Measurements from ENCODE around the gene KLRC4. TPM values are rescaled to one million over a fixed set of nuclear protein-coding genes. Genes with fewer than 3 reads are reported as not detected.
"Not testable (repeated sequence)": the region's sequence is repeated elsewhere in the genome, so short reads cannot be mapped to it uniquely, and the experiment has no call there.

Gene KLRC4
- total RNA-seq, 1 experiment from 2014 or later: not detected

DNA sequence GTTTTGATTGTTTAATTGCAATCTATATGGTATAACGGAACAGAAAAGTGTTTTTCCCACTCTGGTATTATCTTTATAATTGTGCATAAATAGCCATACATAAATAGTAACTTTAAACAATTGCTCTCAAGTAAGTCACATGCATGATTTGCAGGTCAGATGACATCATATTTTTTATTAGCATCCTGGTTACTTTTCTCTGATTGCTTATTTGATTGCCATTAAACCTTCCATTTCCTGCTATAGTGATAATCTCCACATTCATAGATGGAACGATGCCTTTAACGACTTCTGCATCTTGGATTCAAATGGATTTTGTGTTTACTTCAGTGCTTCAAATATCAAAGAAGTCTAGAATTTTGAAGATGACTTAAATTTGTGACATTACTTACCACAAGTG, 16.3 kb downstream of the KLRC4 start:
- CTCF ChIA-PET: no interaction called here
- ATAC-seq: no peak
- DNase-seq (ENCODE audit: low spot score): no peak
- H3K36me3 Mint-ChIP-seq: no peaks in the 10 kb centered on the region
- H3K27me3 Mint-ChIP-seq (ENCODE audit: low read depth): no peaks in the 10 kb centered on the region
- POLR2A ChIA-PET: no interaction called here
- H3K4me3 Mint-ChIP-seq: no peak overlapping the region
- no peak overlapping the region for H3K27ac Mint-ChIP-seq
- H3K9me3 Mint-ChIP-seq: no peaks in the 10 kb centered on the region
- peaks cover 22% of the 10 kb centered on the region for H3K4me1 Mint-ChIP-seq
- no peak for TF ChIP-seq ATF2 (CRISPR knock-in tag; IDR thresholded peaks at IDR 0.05; ENCODE audit: borderline replicate concordance, low read depth)
- no peak for TF ChIP-seq TP53 (CRISPR knock-in tag; IDR thresholded peaks at IDR 0.05)
- TF ChIP-seq NFATC4 (CRISPR knock-in tag; IDR thresholded peaks at IDR 0.05): no peak
- no peak for TF ChIP-seq ZBTB21 (CRISPR knock-in tag; IDR thresholded peaks at IDR 0.05; ENCODE audit: borderline replicate concordance)
- no peak for TF ChIP-seq ATF1 (CRISPR knock-in tag; IDR thresholded peaks at IDR 0.05)
- TF ChIP-seq ZNF219 (CRISPR knock-in tag; IDR thresholded peaks at IDR 0.05; ENCODE audit: borderline replicate concordance): no peak
- no peak for TF ChIP-seq ZNF138 (CRISPR knock-in tag; conservative IDR thresholded peaks at IDR 0.05)

DNA sequence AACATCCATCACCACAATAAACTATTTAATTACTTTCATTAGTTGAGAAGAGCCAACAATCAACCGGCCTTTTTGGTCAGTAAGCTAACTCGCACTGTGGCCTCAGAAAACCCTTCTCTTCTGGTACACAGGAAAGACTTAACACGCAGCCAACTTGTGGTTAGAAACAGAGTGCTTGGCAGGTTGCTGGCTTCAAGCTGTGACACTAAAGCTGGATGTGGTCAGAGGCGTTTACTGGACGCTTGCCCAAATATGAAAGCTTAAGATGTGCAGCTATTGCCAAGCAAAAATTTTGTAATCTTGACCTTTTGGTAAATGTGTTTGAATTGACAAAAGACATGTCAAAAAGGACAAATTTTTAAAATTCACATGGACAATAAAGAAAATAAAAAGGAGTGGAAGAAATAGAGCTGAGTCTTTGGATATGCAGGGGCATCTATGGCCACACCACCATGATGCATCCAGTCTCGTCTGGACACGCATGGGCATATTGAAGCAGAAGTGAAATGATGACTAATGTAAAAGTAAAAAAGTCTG, 17.1 kb downstream of the KLRC4 start:
- POLR2A ChIA-PET: no interaction called here
- Mint-ChIP-seq H3K36me3 (no peaks in the 10 kb centered on the region), H3K27ac (no peak overlapping the region), H3K4me3 (no peak overlapping the region), H3K27me3 (ENCODE audit: low read depth) (no peaks in the 10 kb centered on the region), H3K9me3 (no peaks in the 10 kb centered on the region), H3K4me1 (peaks cover 19% of the 10 kb centered on the region)
- no peak for TF ChIP-seq ZNF532 (CRISPR knock-in tag; IDR thresholded peaks at IDR 0.05; ENCODE audit: borderline replicate concordance)
- TF ChIP-seq, protein P1, sequence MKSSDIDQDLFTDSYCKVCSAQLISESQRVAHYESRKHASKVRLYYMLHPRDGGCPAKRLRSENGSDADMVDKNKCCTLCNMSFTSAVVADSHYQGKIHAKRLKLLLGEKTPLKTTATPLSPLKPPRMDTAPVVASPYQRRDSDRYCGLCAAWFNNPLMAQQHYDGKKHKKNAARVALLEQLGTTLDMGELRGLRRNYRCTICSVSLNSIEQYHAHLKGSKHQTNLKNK (CRISPR knock-in tag; IDR thresholded peaks at IDR 0.05): no peak
- TF ChIP-seq, protein P2, sequence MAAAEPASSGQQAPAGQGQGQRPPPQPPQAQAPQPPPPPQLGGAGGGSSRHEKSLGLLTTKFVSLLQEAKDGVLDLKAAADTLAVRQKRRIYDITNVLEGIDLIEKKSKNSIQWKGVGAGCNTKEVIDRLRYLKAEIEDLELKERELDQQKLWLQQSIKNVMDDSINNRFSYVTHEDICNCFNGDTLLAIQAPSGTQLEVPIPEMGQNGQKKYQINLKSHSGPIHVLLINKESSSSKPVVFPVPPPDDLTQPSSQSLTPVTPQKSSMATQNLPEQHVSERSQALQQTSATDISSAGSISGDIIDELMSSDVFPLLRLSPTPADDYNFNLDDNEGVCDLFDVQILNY (CRISPR knock-in tag; IDR thresholded peaks at IDR 0.05): no peak
- TF ChIP-seq SOX15 (CRISPR knock-in tag; IDR thresholded peaks at IDR 0.05): no peak
- no peak for TF ChIP-seq FOXK1 (CRISPR knock-in tag; IDR thresholded peaks at IDR 0.05)
- TF ChIP-seq CBFB (CRISPR knock-in tag; IDR thresholded peaks at IDR 0.05; ENCODE audit: low read depth): no peak
- TF ChIP-seq GABPB1 (CRISPR knock-in tag; IDR thresholded peaks at IDR 0.05): no peak
- no peak for DNase-seq (ENCODE audit: low spot score)
- CTCF ChIA-PET: no interaction called here
- no peak for ATAC-seq

DNA sequence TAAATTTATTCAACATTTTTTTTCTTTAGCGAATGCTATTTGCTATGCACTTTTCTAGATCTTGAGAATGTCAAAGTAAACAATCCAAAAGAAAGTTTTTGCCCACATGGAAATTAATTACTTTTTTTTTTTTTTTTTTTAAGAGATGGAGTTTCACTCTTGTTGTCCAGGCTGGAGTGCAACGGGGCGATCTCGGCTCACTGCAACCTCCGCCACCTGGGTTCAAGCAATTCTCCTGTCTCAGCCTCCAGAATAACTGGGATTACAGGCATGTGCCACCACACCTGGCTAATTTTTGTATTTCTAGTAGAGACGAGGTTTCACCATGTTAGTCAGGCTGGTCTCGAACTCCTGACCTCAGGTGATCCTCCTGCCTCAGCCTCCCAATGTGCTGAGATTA, 18.6 kb downstream of the KLRC4 start:
- H3K27ac Mint-ChIP-seq; H3K4me3 Mint-ChIP-seq; H3K36me3 Mint-ChIP-seq; ATAC-seq; DNase-seq (ENCODE audit: low spot score); CTCF ChIA-PET; POLR2A ChIA-PET; H3K9me3 Mint-ChIP-seq; H3K27me3 Mint-ChIP-seq (ENCODE audit: low read depth): not testable (repeated sequence)
- H3K4me1 Mint-ChIP-seq: peaks cover 19% of the 10 kb centered on the region

Data from WTC11 (cell line).